Mucosa of descending colon (tissue), 3 donors: ENCODE data around the gene CPSF7. TPM values are rescaled to one million over a fixed set of nuclear protein-coding genes. Genes with fewer than 3 reads are reported as not detected.

Experiments used
- ATAC-seq: fragments of 200-7000 bp; cut with Tn5 transposase; one replicate; pipeline ENCODE4 v1.9.1; 2020; ENCODE audit warnings: mild to moderate bottlenecking, moderate library complexity
- DNase-seq, 3 donors: peaks; one replicate each; pipeline ENCODE4 v3.0.0-alpha.2; 2020
- H3K36me3 ChIP-seq: fragments of 200-600 bp; one replicate; pipeline ENCODE4 v1.8.0; 2021; ENCODE audit warnings: low read depth, mild to moderate bottlenecking
- H3K4me1 ChIP-seq: fragments of 200-600 bp; one replicate; pipeline ENCODE4 v1.8.0; 2021; ENCODE audit warnings: low read depth, mild to moderate bottlenecking
- H3K4me3 ChIP-seq: fragments of 200-600 bp; one replicate; pipeline ENCODE4 v1.8.0; 2021; ENCODE audit warnings: mild to moderate bottlenecking
- H3K9me3 ChIP-seq: fragments of 200-600 bp; one replicate; pipeline ENCODE4 v1.8.0; 2021; ENCODE audit warnings: mild to moderate bottlenecking
- intact Hi-C, 2 donors: fragments of 100-400 bp; cut with DNase I in 1 of 2; cut with micrococcal nuclease in 1 of 2; formaldehyde crosslinking; loops; one replicate each; pipeline versions ENCODE4 v1.11.0 to v1.11.1; 2022; cut with DNase I, micrococcal nuclease
- long read RNA-seq, 2 donors: library from polyadenylated mRNA; unstranded; transcript quantifications; one replicate each; pipeline ENCODE4 v2.0.0, GENCODE V29; 2019 to 2021
- total RNA-seq, 3 donors: library from RNA; stranded (reverse); fragmentation: NEBNext Ultra II Directional in 2 of 3; extraction: Animal tissue kit (Norgen Biotek cat#: 25700) in 2 of 3; gene quantifications; one replicate each; pipeline versions ENCODE4 v1.2.1 to v1.2.4, GENCODE V29; 2021 to 2023
- TF ChIP-seq, protein P1 (sequence below): fragments of 200-600 bp; IDR thresholded peaks from one replicate; pipeline ENCODE4 v1.8.0; 2022; ENCODE audit warnings: antibody characterized with exemption, mild to moderate bottlenecking
- donor health status: DM: no; HTN: no; CAD: no; lungs with moderate emphysema.
- donor health status: DM: no; HTN: no; CAD: no.
- donor health status: DM: no; HTN: yes; CAD: no.

The CPSF7 gene, protein sequence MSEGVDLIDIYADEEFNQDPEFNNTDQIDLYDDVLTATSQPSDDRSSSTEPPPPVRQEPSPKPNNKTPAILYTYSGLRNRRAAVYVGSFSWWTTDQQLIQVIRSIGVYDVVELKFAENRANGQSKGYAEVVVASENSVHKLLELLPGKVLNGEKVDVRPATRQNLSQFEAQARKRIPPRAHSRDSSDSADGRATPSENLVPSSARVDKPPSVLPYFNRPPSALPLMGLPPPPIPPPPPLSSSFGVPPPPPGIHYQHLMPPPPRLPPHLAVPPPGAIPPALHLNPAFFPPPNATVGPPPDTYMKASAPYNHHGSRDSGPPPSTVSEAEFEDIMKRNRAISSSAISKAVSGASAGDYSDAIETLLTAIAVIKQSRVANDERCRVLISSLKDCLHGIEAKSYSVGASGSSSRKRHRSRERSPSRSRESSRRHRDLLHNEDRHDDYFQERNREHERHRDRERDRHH
- total RNA-seq = 10 to 100 TPM; 60.8 to 69.6 (median 64.7) TPM
- long read RNA-seq, donor 1, partial matches to known transcripts = 4 of 19 reads
- long read RNA-seq, donor 1, other reads (novel, unspliced or antisense) = 8 of 19 reads
- long read RNA-seq, donor 2, partial matches to known transcripts = 0 of 3 reads
- long read RNA-seq, donor 2, other reads (novel, unspliced or antisense) = 2 of 3 reads

DNA sequence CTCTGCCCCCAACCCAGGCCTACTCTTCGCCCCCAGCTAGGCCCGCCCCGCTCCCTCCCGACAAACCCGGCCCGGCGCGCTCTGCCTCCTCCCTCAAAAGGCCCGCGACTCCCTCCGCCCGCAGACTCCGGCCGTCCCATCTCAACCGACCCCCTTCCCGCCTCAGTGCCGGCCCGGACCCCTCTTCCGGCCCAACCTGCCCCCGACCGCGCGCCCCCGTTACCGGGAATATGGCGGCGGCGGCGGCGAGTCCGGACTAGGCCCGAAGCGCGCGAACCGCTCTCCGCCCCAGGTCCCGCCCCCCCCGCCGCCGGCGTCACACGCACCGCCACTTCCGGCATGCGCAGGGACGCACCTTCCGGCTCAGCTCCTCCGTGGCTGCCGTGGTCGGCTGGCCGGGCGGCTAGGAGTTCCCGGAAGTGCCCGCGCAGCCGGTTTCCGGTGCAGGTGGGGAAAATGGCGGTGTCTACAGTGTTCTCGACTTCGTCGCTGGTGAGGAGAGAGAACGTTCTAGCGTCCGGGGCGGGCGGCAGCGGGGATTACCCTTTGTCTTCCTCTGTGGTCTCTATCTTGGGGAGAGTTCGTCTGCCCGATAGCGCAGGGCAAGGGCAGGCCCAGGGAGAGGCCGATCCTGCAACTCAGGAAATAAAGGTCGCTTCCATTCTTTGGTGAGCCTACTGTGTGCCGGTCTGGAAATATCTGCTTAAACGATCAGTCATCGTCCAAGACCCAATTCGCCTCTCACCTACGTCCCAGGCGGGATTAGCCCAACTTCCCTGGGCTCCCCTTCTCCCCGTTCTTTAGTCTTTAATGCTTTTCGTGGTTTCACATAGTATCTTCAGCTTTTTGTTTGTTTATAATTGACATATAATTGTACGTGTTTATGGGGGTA lies at the start of gene CPSF7, which contains the start of gene SDHAF2:
TSS of gene CPSF7 (minus strand) at position 285 of the 892 bp plus-strand sequence. CDS start 740 bp downstream, outside the sequence.
TSS of gene SDHAF2 (plus strand) at position 434 of the 892 bp plus-strand sequence. CDS start at position 457, 23 bp downstream.
- TF ChIP-seq, protein P1, sequence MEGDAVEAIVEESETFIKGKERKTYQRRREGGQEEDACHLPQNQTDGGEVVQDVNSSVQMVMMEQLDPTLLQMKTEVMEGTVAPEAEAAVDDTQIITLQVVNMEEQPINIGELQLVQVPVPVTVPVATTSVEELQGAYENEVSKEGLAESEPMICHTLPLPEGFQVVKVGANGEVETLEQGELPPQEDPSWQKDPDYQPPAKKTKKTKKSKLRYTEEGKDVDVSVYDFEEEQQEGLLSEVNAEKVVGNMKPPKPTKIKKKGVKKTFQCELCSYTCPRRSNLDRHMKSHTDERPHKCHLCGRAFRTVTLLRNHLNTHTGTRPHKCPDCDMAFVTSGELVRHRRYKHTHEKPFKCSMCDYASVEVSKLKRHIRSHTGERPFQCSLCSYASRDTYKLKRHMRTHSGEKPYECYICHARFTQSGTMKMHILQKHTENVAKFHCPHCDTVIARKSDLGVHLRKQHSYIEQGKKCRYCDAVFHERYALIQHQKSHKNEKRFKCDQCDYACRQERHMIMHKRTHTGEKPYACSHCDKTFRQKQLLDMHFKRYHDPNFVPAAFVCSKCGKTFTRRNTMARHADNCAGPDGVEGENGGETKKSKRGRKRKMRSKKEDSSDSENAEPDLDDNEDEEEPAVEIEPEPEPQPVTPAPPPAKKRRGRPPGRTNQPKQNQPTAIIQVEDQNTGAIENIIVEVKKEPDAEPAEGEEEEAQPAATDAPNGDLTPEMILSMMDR = no peak
- intact Hi-C loops = no loop called here
- peak within 1 kb of the TSS; percentile 40 for H3K4me3 ChIP-seq
- no peaks in the 10 kb centered on the region for H3K9me3 ChIP-seq
- peaks cover 24% of the 10 kb centered on the region for H3K4me1 ChIP-seq
- DNase-seq (peak; percentile 98 to 99 (median 99)), ATAC-seq (peak; percentile 99)
- peaks cover 13% of the 10 kb centered on the region for H3K36me3 ChIP-seq

DNA sequence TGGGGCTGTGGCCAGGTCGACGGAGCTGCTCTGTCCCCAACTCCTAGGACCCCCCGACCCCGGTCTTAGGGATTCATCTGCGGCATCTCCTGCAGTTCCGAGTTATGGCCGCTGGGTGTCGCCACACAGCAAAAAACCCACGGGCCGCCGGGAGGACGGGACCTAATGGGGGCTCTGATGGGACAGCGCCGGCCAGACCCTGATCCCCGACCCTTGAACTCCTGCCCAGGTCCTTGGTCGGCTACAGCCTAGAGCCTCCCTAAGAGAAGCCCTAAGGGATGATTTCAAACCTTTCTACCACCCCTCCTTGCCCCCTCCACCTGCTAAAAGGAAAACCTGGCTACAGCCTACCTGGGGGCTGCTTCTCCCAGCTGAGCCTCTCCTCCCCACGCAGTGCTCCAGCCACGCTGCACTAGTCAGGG lies 48.0 kb upstream of the CPSF7 start:
- Histone ChIP-seq H3K4me3 (no peak overlapping the region), H3K4me1 (no peaks in the 10 kb centered on the region), H3K9me3 (no peaks in the 10 kb centered on the region), H3K36me3 (no peaks in the 10 kb centered on the region)
- DNase-seq (peak; percentile 59 to 70 (median 66)), ATAC-seq (peak; percentile 39)
- TF ChIP-seq, protein P1 = peak; percentile 82
- intact Hi-C loops = loop anchor here (5.0 to 10.0 kb wide), 2 partner anchors 40 to 157 kb away; no protein-coding TSS in a partner anchor

DNA sequence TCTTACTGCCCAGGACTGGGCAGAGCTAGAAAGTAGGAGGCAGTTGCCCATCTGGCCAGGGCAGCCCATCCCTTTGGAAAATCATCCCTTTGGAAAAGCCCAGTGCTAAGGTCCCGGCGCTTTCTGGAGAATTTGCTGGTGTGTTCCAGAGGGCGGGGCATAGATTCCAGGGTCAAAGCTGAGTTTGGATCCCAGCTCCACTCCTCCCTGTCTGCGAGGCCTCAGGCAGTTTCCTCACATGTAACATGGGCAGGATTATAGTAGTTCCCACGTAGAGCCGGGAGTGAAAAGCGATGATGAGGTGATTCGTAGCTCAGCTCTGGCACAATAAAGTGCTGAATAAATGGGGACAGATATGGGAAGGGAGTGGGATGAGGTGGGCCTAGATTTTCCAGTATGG lies 47.4 kb upstream of the CPSF7 start:
- Histone ChIP-seq H3K9me3 (no peaks in the 10 kb centered on the region), H3K36me3 (no peaks in the 10 kb centered on the region), H3K4me1 (no peaks in the 10 kb centered on the region), H3K4me3 (no peak overlapping the region)
- no peak for ATAC-seq
- no peak for DNase-seq
- intact Hi-C loops = loop anchor here (5.0 to 10.0 kb wide), 2 partner anchors 40 to 158 kb away; no protein-coding TSS in a partner anchor
- TF ChIP-seq, protein P1 = no peak

DNA sequence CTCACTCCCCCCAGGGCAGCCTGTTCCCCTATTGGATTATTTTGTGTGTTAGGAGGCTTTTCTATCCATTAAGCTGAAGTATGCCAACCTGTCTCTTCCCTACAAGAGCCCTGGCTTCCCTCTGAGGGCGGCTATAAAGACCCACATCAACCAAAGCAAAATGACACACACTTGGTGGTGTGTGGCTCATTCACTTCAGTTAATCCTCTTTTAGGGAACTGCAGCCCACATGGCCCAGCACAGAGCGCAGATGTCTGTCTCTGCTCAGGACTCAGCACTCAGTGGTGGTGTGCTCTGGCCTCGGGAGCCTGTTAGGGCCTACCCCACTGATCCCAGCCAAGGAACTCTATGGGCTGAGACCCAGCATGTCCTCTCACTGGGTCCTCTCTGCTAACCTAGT lies 46.6 kb upstream of the CPSF7 start:
- ATAC-seq (no peak), DNase-seq (no peak)
- Histone ChIP-seq H3K36me3 (no peaks in the 10 kb centered on the region), H3K4me1 (no peaks in the 10 kb centered on the region), H3K4me3 (no peak overlapping the region), H3K9me3 (no peaks in the 10 kb centered on the region)
- intact Hi-C loops = loop anchor here (5.0 to 10.0 kb wide), 2 partner anchors 41 to 158 kb away; no protein-coding TSS in a partner anchor
- TF ChIP-seq, protein P1 = no peak

DNA sequence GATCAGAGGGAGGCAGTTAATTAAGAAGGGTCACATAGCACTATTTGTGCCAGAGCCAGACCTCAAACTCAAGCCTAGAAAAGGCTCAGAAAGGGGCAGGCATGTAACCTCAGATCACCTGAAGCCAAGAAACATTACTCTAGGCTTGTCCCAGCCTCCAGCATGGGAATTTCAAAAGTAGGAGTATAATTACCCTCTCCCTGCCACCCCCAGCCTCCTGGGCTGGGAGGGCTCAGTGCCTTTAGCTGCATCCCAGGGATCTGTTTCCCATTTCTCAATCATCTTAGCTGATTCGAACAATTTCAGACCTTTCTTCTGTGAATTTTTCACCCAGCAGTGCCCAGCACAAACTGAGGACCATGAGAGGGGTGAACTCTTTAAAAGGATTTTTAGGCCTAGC lies 45.7 kb upstream of the CPSF7 start:
- ATAC-seq (no peak), DNase-seq (no peak)
- Histone ChIP-seq H3K4me3 (no peak overlapping the region), H3K4me1 (no peaks in the 10 kb centered on the region), H3K36me3 (no peaks in the 10 kb centered on the region), H3K9me3 (no peaks in the 10 kb centered on the region)
- intact Hi-C loops = loop anchor here (5.0 to 10.0 kb wide), 2 partner anchors 42 to 159 kb away; no protein-coding TSS in a partner anchor
- TF ChIP-seq, protein P1 = no peak
